ENCODE data around the gene ANO1. TPM values are rescaled to one million over a fixed set of nuclear protein-coding genes. Genes with fewer than 3 reads are reported as not detected.
A peak's percentile ranks its signal among the peaks of the same experiment; 100 is the strongest.

ANO1 gene
- total RNA-seq, 1 donor from 2014 or later, result 14.9 TPM

DNA sequence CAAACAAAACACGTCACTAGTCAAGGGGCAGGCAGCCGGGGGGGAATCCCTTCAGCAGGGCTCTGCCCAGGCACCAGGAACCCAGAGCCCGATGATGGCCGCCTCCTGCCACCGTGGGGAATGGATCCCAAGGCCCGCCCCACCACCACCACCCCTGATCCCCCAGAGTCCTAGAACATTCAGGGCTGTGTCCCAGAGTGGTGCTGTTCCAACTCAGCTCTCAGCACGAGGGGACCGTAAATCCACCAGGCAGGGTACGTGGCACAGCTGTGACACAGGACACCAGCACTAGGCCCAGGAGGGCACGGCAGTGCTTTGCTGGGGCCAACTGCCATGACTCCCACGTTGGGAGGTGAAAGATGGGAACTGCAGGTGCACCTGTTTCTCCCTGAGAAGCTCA, 29.6 kb downstream of the ANO1 start:
- TF ChIP-seq, protein P1, sequence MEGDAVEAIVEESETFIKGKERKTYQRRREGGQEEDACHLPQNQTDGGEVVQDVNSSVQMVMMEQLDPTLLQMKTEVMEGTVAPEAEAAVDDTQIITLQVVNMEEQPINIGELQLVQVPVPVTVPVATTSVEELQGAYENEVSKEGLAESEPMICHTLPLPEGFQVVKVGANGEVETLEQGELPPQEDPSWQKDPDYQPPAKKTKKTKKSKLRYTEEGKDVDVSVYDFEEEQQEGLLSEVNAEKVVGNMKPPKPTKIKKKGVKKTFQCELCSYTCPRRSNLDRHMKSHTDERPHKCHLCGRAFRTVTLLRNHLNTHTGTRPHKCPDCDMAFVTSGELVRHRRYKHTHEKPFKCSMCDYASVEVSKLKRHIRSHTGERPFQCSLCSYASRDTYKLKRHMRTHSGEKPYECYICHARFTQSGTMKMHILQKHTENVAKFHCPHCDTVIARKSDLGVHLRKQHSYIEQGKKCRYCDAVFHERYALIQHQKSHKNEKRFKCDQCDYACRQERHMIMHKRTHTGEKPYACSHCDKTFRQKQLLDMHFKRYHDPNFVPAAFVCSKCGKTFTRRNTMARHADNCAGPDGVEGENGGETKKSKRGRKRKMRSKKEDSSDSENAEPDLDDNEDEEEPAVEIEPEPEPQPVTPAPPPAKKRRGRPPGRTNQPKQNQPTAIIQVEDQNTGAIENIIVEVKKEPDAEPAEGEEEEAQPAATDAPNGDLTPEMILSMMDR (conservative IDR thresholded peaks at IDR 0.05), result no peak
- Mint-ChIP-seq H3K4me3 (no peak overlapping the region), H3K36me3 (no peaks in the 10 kb centered on the region), H3K27ac (no peak overlapping the region), H3K27me3 (peaks cover 5% of the 10 kb centered on the region), H3K4me1 (ENCODE audit: unreplicated experiment) (peaks cover 54% of the 10 kb centered on the region), H3K9me3 (no peaks in the 10 kb centered on the region)
- no peak for DNase-seq (ENCODE audit: extremely low spot score, unreplicated experiment)

DNA sequence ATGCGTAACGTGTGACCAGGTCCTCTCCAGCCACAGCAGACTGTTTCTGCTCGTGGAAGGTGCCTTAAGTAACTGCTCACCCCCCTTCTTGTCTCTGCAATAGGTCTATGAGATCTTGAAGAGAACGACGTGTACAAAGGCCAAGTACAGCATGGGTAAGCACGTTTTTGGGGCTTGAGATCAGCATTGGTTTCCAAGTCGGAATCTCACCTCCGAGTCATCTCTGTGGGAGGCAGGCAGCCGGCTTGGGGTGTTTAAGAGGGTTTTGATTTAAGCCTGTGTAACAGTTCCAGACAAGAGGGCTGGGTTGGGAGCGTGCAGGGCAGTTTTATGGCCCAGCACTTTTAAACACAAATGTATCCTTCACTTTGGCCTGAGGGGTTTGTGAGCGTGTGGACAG, 30.1 kb downstream of the ANO1 start:
- no peak overlapping the region for H3K4me3 Mint-ChIP-seq

DNA sequence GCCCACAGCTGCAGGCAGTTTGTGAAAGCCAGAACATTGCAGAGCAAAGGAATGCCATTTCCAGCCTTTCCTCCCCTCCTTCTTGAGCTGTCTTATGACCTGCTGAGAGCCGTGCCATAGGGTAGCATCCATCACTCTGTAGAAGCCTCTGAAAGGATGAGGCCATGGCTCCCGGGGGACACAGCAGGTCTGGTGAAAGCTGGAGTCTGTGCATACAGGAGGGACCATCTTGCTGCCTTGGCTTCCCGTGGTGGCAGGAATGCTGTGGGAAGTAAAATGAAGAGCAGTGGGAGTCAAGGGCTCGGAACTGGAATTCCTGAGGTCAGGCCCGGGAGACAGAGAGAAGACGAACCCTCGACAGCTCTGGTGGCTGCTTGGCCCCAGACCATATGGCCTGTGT, 30.9 kb downstream of the ANO1 start:
- peaks cover 5% of the 10 kb centered on the region for H3K27me3 Mint-ChIP-seq
- no peak overlapping the region for H3K4me3 Mint-ChIP-seq
- TF ChIP-seq, protein P1 (conservative IDR thresholded peaks at IDR 0.05), result no peak
- H3K9me3 Mint-ChIP-seq, result no peaks in the 10 kb centered on the region
- no peaks in the 10 kb centered on the region for H3K36me3 Mint-ChIP-seq
- peak overlapping the region; percentile 39 for H3K27ac Mint-ChIP-seq
- peaks cover 47% of the 10 kb centered on the region for H3K4me1 Mint-ChIP-seq (ENCODE audit: unreplicated experiment)
- no peak for DNase-seq (ENCODE audit: extremely low spot score, unreplicated experiment)

More for the DNA sequence above, 30.1 kb downstream of the ANO1 start:
- no peak for DNase-seq (ENCODE audit: extremely low spot score, unreplicated experiment)
- Mint-ChIP-seq H3K9me3 (no peaks in the 10 kb centered on the region), H3K27me3 (peaks cover 5% of the 10 kb centered on the region), H3K36me3 (no peaks in the 10 kb centered on the region), H3K4me1 (ENCODE audit: unreplicated experiment) (peaks cover 54% of the 10 kb centered on the region), H3K27ac (no peak overlapping the region)
- TF ChIP-seq, protein P1 (conservative IDR thresholded peaks at IDR 0.05), result no peak

DNA sequence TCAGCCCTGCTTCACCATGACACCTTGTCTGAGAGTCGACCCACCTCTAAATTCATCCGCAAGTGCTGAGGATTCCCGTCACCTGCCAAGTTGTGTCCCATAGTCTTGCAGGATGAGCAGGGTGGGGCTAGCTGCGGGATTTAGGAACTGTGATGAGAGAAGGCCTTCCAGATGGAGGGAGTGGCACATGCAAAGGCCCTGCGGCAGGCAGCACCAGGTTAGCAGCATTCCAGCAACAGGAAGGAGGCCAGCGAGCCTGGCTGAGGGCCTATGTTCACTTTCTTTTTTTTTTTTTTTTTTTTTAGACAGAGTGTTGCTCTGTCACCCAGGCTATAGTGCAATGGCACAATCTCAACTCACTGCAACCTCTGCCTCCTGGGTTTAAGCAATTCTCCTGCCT, 31.8 kb downstream of the ANO1 start:
- peaks cover 5% of the 10 kb centered on the region for H3K27me3 Mint-ChIP-seq
- no peaks in the 10 kb centered on the region for H3K36me3 Mint-ChIP-seq
- no peak overlapping the region for H3K4me3 Mint-ChIP-seq
- H3K4me1 Mint-ChIP-seq (ENCODE audit: unreplicated experiment), result peaks cover 41% of the 10 kb centered on the region
- TF ChIP-seq, protein P1 (conservative IDR thresholded peaks at IDR 0.05), result no peak
- H3K9me3 Mint-ChIP-seq, result no peaks in the 10 kb centered on the region
- no peak overlapping the region for H3K27ac Mint-ChIP-seq
- DNase-seq (ENCODE audit: extremely low spot score, unreplicated experiment), result no peak

DNA sequence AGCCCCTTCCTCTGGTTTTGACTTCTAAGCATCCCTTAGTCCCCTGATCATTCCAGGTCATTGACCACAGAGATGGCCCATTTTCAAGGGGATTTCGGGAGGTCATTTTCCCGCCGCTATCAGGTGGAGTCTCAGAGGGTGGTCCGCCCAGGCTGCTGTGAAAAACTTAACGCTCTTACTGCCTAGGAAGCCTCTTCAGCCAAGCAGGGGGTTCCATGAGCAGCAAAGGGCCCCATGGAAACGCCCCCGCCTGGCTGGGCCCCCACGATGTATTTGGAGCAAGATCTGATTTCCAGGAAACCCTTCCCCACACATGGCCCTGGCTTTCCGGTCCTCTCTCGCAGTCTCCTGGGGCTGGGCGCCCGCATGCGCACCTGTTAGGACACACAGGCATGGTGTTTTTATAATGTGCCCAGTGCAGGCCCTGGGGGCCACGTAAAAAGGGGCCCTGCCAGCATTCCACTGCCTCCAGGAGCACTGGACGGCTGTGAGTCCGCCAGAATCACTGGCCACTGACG, 32.5 kb downstream of the ANO1 start:
- TF ChIP-seq, protein P1 (conservative IDR thresholded peaks at IDR 0.05), result no peak
- Mint-ChIP-seq H3K9me3 (no peaks in the 10 kb centered on the region), H3K27me3 (peaks cover 5% of the 10 kb centered on the region), H3K36me3 (no peaks in the 10 kb centered on the region), H3K27ac (no peak overlapping the region), H3K4me3 (no peak overlapping the region), H3K4me1 (ENCODE audit: unreplicated experiment) (peaks cover 36% of the 10 kb centered on the region)
- DNase-seq (ENCODE audit: extremely low spot score, unreplicated experiment), result no peak
